NCI-H345 treated with DMSO at 0.1 percent for 48 hours (cell line): ENCODE data around the gene DAP.

Experiments used
- DNase-seq: peaks from one replicate; lab custom pipeline; 2025; ENCODE audit not compliant: unreplicated experiment; lab: John Stamatoyannopoulos, UW

Gene DAP

GRCh38 chr5:10695055-10695649 is 65.9 kb downstream of the DAP start:
- peak; percentile 8 for DNase-seq

DNA sequence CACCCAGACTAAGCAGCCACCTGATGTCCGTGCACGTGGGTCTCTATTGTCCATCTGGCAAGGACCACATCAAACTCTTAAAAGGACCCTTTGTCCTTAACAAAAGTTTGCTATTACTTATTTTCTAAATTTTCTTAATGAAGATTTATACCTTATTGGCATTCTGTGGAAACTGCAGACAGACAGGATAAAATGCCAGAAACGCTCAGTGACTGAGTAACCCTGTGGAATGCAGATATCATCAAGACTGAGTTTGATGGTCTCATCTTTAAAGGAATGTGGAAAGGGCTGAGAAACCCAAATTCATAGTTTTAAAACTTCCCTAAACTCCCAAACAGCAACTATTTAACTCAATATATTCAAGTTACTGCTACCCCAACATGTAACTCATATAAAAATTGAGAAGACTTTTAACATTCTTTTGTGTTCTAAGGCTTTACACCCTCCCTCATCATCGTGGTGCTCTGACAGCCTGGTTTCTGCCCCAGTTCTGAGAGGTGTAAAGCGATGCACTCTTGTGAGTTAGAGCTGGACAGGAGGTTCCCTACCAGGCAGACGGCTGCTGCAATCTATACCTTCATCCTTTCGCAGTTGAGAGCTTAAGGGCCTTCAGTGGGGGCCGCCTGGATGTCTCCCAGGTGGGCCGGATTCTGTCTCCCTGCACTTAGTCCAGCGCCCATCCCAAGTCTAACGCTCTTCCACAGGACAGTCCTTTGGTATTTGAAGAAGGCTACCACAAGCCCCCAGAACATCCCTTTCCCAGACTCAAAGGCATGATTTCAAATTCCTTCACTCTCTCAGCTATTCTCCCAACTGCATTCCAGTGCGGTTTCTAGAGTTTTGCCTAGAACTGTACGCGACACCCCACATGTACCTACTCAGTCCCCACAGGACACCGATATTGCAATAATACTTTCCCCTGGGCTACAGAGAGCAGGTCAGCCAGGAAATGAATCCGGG is 68.9 kb downstream of the DAP start:
- DNase-seq: no peak

DNA sequence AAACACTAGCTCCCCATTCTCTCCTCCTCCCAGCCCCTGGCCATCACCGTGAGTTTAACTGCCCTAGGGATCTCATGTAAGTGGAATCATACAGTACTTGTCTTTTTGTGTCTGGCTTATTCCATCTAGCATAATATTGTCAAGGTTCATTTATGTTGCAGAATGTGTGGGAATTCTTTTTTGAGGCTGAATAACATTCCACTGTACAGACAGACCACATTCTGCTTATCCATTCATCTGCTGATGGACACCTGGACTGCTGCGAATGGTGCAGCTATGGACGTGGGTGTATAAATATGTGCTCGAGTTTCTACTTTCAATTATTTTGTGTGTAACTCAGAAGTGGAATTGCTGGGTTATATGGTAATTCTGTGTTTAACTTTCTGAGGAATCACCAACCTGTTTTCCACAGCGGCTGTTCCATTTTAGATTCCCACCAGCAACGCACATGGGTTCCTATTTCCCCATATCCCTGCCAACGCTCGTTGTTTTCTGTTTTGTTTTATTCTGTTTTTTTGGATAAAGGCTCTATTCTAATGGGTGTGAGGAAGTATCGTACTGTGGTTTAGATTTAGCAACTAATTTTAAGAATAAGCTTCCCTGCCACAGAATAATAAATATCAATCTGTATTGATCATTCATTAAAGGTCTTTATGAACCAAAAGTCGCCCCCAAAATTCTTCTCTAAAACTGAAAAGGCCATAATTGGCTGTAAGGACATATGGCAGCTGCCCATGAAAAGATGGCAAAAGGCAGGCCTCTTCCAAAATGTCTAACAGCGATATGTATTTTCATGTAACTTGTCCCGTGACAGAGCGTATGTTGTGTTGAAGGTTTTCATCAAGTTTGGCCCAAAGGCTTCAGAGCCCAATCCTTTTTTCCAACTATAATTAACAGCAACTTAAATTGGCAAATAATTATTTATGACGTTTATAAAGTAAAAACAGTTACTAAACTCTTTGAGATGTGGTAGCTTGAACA is 70.3 kb downstream of the DAP start:
- DNase-seq: no peak

- DNase-seq: no peak
Observed at GRCh38 chr5:10689391-10690081, 71.5 kb downstream of the DAP start.

- no peak for DNase-seq
Observed at GRCh38 chr5:10688651-10689171, 72.3 kb downstream of the DAP start.

DNA sequence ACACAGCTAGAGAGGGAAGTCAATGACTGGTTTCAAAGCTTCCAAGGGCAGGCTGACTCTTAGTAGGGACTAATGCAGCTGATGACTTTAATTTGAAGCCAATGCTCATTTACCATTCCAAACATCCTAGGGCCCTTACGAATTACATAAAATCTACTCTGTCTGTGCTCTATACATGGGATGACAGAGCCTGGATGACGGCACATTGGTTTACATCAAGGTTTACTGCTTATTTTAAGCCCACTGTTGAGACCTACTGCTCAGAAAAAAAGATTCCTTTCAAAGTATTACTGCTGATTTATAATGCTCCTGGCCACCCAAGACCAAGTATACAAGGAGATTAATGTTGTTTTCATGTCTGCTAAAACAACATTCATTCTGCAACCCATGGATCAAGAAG is 74.1 kb downstream of the DAP start:
- DNase-seq: no peak

DNA sequence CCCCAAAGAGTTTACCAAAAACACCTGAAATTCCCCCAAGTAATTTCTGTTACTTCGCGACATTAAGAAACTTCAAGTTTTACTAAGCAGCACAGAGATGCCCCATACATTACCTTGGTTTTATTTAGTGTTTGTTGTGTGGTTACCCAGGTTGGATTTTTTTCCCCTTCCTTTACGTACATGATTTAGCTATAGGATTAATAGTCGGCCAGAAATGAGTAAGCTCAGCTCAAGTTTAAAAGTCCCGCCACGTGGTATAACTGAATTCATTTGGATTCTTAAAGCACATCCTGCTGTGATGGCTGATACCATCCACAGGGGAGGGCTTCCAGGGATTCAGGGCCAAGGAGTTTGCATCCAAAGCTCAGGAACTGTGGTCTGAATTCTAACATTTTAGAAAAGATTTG is 75.9 kb downstream of the DAP start:
- no peak for DNase-seq

- no peak for DNase-seq
Observed at GRCh38 chr5:10684303-10685086, 76.5 kb downstream of the DAP start.

- DNase-seq: no peak
Observed at GRCh38 chr5:10682801-10683525, 78.1 kb downstream of the DAP start.

DNA sequence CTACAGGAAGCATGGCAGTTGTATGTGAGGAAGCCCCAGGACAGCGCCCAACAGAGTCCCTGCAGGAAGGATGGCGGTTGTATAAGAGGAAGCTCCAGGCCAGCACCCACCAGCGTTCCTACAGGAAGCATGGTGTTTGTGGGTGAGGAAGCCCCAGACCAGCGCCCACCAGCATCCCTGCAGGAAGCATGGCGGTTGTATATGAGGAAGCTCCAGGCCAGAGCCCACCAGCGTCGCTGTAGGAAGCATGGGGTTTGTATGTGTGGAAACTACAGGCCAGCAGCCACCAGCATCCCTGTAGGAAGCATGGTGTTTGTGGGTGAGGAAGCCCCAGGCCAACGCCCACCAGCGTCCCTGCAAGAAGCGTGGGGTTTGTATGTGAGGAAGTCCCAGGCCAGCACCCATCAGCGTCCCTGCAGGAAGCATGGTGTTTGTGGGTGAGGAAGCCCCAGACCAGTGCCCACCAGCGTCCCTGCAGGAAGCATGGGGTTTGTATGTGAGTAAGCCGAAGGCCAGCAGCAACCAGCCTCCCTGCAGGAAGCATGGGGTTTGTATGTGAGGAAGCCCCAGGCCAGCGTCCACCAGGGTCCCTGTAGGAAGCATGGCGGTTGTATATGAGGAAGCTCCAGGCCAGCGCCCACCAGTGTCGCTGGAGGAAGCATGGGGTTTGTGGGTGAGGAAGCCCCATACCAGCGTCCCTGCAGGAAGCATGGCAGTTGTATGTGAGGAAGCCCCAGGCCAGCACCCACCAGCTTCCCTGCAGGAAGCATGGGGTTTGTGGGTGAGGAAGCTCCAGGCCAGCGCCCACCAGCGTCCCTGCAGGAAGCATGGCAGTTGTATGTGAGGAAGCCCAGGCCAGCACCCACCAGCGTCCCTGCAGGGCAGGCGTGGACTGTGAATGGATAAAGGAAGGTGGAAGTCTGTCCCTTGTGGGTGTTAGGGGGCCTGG is 79.0 kb downstream of the DAP start:
- DNase-seq: no peak

- no peak for DNase-seq
Observed at GRCh38 chr5:10680876-10681481, 80.1 kb downstream of the DAP start.

- DNase-seq: no peak
Observed at GRCh38 chr5:10679336-10679988, 81.6 kb downstream of the DAP start.

- DNase-seq: no peak
Observed at GRCh38 chr5:10678244-10678643, 82.8 kb downstream of the DAP start.

DNA sequence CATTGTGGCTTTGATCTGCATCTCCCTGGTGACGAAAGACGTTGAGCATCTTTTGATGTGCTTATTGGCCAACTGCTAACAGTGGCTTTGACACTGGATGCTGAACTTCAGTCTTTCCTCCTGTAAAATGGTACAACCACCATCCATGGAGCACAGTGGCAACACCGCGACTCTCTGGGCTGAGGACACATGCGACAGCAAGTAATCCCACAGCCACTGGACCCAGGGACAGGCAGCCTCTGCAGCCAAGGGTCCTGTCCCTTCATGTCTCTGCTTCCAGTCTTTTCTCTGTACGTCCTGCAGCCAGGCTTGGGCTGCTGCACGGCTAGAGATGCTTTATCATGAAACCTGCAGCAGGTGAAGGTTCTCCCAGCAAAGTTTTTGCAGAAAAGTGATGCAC is 83.5 kb downstream of the DAP start:
- no peak for DNase-seq

GRCh38 chr5:10676946-10677345 is 84.1 kb downstream of the DAP start:
- no peak for DNase-seq

- DNase-seq: no peak
Observed at GRCh38 chr5:10676224-10676623, 84.8 kb downstream of the DAP start.

GRCh38 chr5:10675177-10675700 is 85.8 kb downstream of the DAP start:
- DNase-seq: no peak
